ENCODE results near the gene FAM210A. TPM values are rescaled to one million over a fixed set of nuclear protein-coding genes. Genes with fewer than 3 reads are reported as not detected.

Gene FAM210A
- polyA plus RNA-seq, 2 donors = 4.9 to 9.7 TPM

- Histone ChIP-seq H3K9me3 (ENCODE audit: control insufficient read depth in 2 of 2, insufficient read depth in 1 of 2, low read depth in 1 of 2, low read length in 1 of 2) (no peaks in the 10 kb centered on the region), H3K4me3 (ENCODE audit: low read depth in 1 of 2, low read length in 2 of 2) (no peak overlapping the region), H3K36me3 (ENCODE audit: control insufficient read depth in 2 of 2, insufficient read depth in 2 of 2, low read length in 1 of 2) (no peaks in the 10 kb centered on the region), H3K27ac (ENCODE audit: low read depth in 2 of 2, low read length in 1 of 2) (no peak overlapping the region), H3K27me3 (ENCODE audit: control insufficient read depth in 1 of 2, insufficient read depth in 2 of 2, low read length in 2 of 2) (no peaks in the 10 kb centered on the region), H3K4me1 (ENCODE audit: control insufficient read depth in 2 of 2, insufficient read depth in 2 of 2, low read length in 1 of 2) (peaks cover 0 to 6% of the 10 kb centered on the region in 2 donors)
- 63 to 64% methylated on average over 7 of the region's 7 CpGs for WGBS, 2 donors
These were observed 68.4 kb downstream of the FAM210A start for GRCh38 chr18:13657974-13658373.

- H3K4me1 ChIP-seq (ENCODE audit: control insufficient read depth in 2 of 2, insufficient read depth in 2 of 2, low read length in 1 of 2) = peaks cover 0 to 6% of the 10 kb centered on the region in 2 donors
- 38 to 50% methylated on average over 13 of the region's 13 CpGs for WGBS, 2 donors
- no peak overlapping the region for H3K4me3 ChIP-seq (ENCODE audit: low read depth in 1 of 2, low read length in 2 of 2)
- no peak overlapping the region for H3K27ac ChIP-seq (ENCODE audit: low read depth in 2 of 2, low read length in 1 of 2)
- H3K36me3 ChIP-seq (ENCODE audit: control insufficient read depth in 2 of 2, insufficient read depth in 2 of 2, low read length in 1 of 2) = no peaks in the 10 kb centered on the region
- H3K27me3 ChIP-seq (ENCODE audit: control insufficient read depth in 1 of 2, insufficient read depth in 2 of 2, low read length in 2 of 2) = no peaks in the 10 kb centered on the region
- H3K9me3 ChIP-seq (ENCODE audit: control insufficient read depth in 2 of 2, insufficient read depth in 1 of 2, low read depth in 1 of 2, low read length in 1 of 2) = no peaks in the 10 kb centered on the region
These were observed 72.5 kb downstream of the FAM210A start for GRCh38 chr18:13653746-13654433.

- WGBS, 2 donors = 83 to 89% methylated on average over 23 of the region's 23 CpGs
- no peaks in the 10 kb centered on the region for H3K36me3 ChIP-seq (ENCODE audit: control insufficient read depth in 2 of 2, insufficient read depth in 2 of 2, low read length in 1 of 2)
These were observed 76.7 kb downstream of the FAM210A start for GRCh38 chr18:13649397-13650390.

GRCh38 chr18:13647761-13648160 lies 78.6 kb downstream of the FAM210A start:
- no peaks in the 10 kb centered on the region for H3K36me3 ChIP-seq (ENCODE audit: control insufficient read depth in 2 of 2, insufficient read depth in 2 of 2, low read length in 1 of 2)
- no peaks in the 10 kb centered on the region for H3K27me3 ChIP-seq (ENCODE audit: control insufficient read depth in 1 of 2, insufficient read depth in 2 of 2, low read length in 2 of 2)
- WGBS, 2 donors = 91 to 92% methylated on average over 4 of the region's 4 CpGs
- H3K27ac ChIP-seq (ENCODE audit: low read depth in 2 of 2, low read length in 1 of 2) = no peak overlapping the region
- H3K4me1 ChIP-seq (ENCODE audit: control insufficient read depth in 2 of 2, insufficient read depth in 2 of 2, low read length in 1 of 2) = no peaks in the 10 kb centered on the region
- no peak overlapping the region for H3K4me3 ChIP-seq (ENCODE audit: low read depth in 1 of 2, low read length in 2 of 2)
- no peaks in the 10 kb centered on the region for H3K9me3 ChIP-seq (ENCODE audit: control insufficient read depth in 2 of 2, insufficient read depth in 1 of 2, low read depth in 1 of 2, low read length in 1 of 2)

More at GRCh38 chr18:13649397-13650390, 76.7 kb downstream of the FAM210A start:
- Histone ChIP-seq H3K9me3 (ENCODE audit: control insufficient read depth in 2 of 2, insufficient read depth in 1 of 2, low read depth in 1 of 2, low read length in 1 of 2) (no peaks in the 10 kb centered on the region), H3K27me3 (ENCODE audit: control insufficient read depth in 1 of 2, insufficient read depth in 2 of 2, low read length in 2 of 2) (no peaks in the 10 kb centered on the region), H3K27ac (ENCODE audit: low read depth in 2 of 2, low read length in 1 of 2) (no peak overlapping the region), H3K4me3 (ENCODE audit: low read depth in 1 of 2, low read length in 2 of 2) (no peak overlapping the region), H3K4me1 (ENCODE audit: control insufficient read depth in 2 of 2, insufficient read depth in 2 of 2, low read length in 1 of 2) (peaks cover 0 to 3% of the 10 kb centered on the region in 2 donors)

GRCh38 chr18:13646633-13647032 lies 79.7 kb downstream of the FAM210A start:
- WGBS, 2 donors = 75 to 76% methylated on average over 4 of the region's 4 CpGs
- H3K36me3 ChIP-seq (ENCODE audit: control insufficient read depth in 2 of 2, insufficient read depth in 2 of 2, low read length in 1 of 2) = no peaks in the 10 kb centered on the region
- no peaks in the 10 kb centered on the region for H3K9me3 ChIP-seq (ENCODE audit: control insufficient read depth in 2 of 2, insufficient read depth in 1 of 2, low read depth in 1 of 2, low read length in 1 of 2)
- no peak overlapping the region for H3K27ac ChIP-seq (ENCODE audit: low read depth in 2 of 2, low read length in 1 of 2)
- H3K27me3 ChIP-seq (ENCODE audit: control insufficient read depth in 1 of 2, insufficient read depth in 2 of 2, low read length in 2 of 2) = no peaks in the 10 kb centered on the region
- H3K4me1 ChIP-seq (ENCODE audit: control insufficient read depth in 2 of 2, insufficient read depth in 2 of 2, low read length in 1 of 2) = no peaks in the 10 kb centered on the region
- H3K4me3 ChIP-seq (ENCODE audit: low read depth in 1 of 2, low read length in 2 of 2) = no peak overlapping the region

- Histone ChIP-seq H3K27me3 (ENCODE audit: control insufficient read depth in 1 of 2, insufficient read depth in 2 of 2, low read length in 2 of 2) (no peaks in the 10 kb centered on the region), H3K36me3 (ENCODE audit: control insufficient read depth in 2 of 2, insufficient read depth in 2 of 2, low read length in 1 of 2) (no peaks in the 10 kb centered on the region), H3K9me3 (ENCODE audit: control insufficient read depth in 2 of 2, insufficient read depth in 1 of 2, low read depth in 1 of 2, low read length in 1 of 2) (no peaks in the 10 kb centered on the region), H3K4me3 (ENCODE audit: low read depth in 1 of 2, low read length in 2 of 2) (no peak overlapping the region), H3K27ac (ENCODE audit: low read depth in 2 of 2, low read length in 1 of 2) (no peak overlapping the region), H3K4me1 (ENCODE audit: control insufficient read depth in 2 of 2, insufficient read depth in 2 of 2, low read length in 1 of 2) (peaks cover 0 to 3% of the 10 kb centered on the region in 2 donors)
- 95 to 96% methylated on average over 16 of the region's 16 CpGs for WGBS, 2 donors
These were observed 81.3 kb downstream of the FAM210A start for GRCh38 chr18:13645093-13645492.

GRCh38 chr18:13643261-13643751 lies 83.1 kb downstream of the FAM210A start:
- WGBS, 2 donors = 80 to 83% methylated on average over 16 of the region's 16 CpGs

GRCh38 chr18:13642440-13642827 lies 83.9 kb downstream of the FAM210A start:
- H3K27me3 ChIP-seq (ENCODE audit: control insufficient read depth in 1 of 2, insufficient read depth in 2 of 2, low read length in 2 of 2) = no peaks in the 10 kb centered on the region
- no peaks in the 10 kb centered on the region for H3K9me3 ChIP-seq (ENCODE audit: control insufficient read depth in 2 of 2, insufficient read depth in 1 of 2, low read depth in 1 of 2, low read length in 1 of 2)
- H3K36me3 ChIP-seq (ENCODE audit: control insufficient read depth in 2 of 2, insufficient read depth in 2 of 2, low read length in 1 of 2) = no peaks in the 10 kb centered on the region
- H3K27ac ChIP-seq (ENCODE audit: low read depth in 2 of 2, low read length in 1 of 2) = no peak overlapping the region
- H3K4me1 ChIP-seq (ENCODE audit: control insufficient read depth in 2 of 2, insufficient read depth in 2 of 2, low read length in 1 of 2) = peaks cover 0 to 3% of the 10 kb centered on the region in 2 donors
- WGBS, 2 donors = 85 to 90% methylated on average over 15 of the region's 15 CpGs
- no peak overlapping the region for H3K4me3 ChIP-seq (ENCODE audit: low read depth in 1 of 2, low read length in 2 of 2)

More at GRCh38 chr18:13643261-13643751, 83.1 kb downstream of the FAM210A start:
- no peaks in the 10 kb centered on the region for H3K36me3 ChIP-seq (ENCODE audit: control insufficient read depth in 2 of 2, insufficient read depth in 2 of 2, low read length in 1 of 2)
- H3K4me3 ChIP-seq (ENCODE audit: low read depth in 1 of 2, low read length in 2 of 2) = no peak overlapping the region
- H3K4me1 ChIP-seq (ENCODE audit: control insufficient read depth in 2 of 2, insufficient read depth in 2 of 2, low read length in 1 of 2) = peaks cover 0 to 3% of the 10 kb centered on the region in 2 donors
- H3K27me3 ChIP-seq (ENCODE audit: control insufficient read depth in 1 of 2, insufficient read depth in 2 of 2, low read length in 2 of 2) = no peaks in the 10 kb centered on the region
- no peaks in the 10 kb centered on the region for H3K9me3 ChIP-seq (ENCODE audit: control insufficient read depth in 2 of 2, insufficient read depth in 1 of 2, low read depth in 1 of 2, low read length in 1 of 2)
- no peak overlapping the region for H3K27ac ChIP-seq (ENCODE audit: low read depth in 2 of 2, low read length in 1 of 2)

- 23 to 38% methylated on average over 82 to 84 of the region's 84 CpGs for whole genome bisulfite sequencing, 2 donors
- no peaks in the 10 kb centered on the region for H3K36me3 ChIP-seq (ENCODE audit: control insufficient read depth in 2 of 2, insufficient read depth in 2 of 2, low read length in 1 of 2)
- peak overlapping the region; percentile 32 to 45 for H3K4me3 ChIP-seq (ENCODE audit: low read depth in 1 of 2, low read length in 2 of 2)
- peak overlapping the region in 1 of 2 donors; percentile 42 for H3K27ac ChIP-seq (ENCODE audit: low read depth in 2 of 2, low read length in 1 of 2)
- H3K27me3 ChIP-seq (ENCODE audit: control insufficient read depth in 1 of 2, insufficient read depth in 2 of 2, low read length in 2 of 2) = no peaks in the 10 kb centered on the region
- peaks cover 0 to 3% of the 10 kb centered on the region in 2 donors for H3K4me1 ChIP-seq (ENCODE audit: control insufficient read depth in 2 of 2, insufficient read depth in 2 of 2, low read length in 1 of 2)
- H3K9me3 ChIP-seq (ENCODE audit: control insufficient read depth in 2 of 2, insufficient read depth in 1 of 2, low read depth in 1 of 2, low read length in 1 of 2) = no peaks in the 10 kb centered on the region
These were observed 84.6 kb downstream of the FAM210A start for GRCh38 chr18:13641551-13642439.
